GM23338 (cell line): ENCODE measurements around the gene SRGAP2. TPM values are rescaled to one million over a fixed set of nuclear protein-coding genes. Genes with fewer than 3 reads are reported as not detected.
"Not testable (repeated sequence)": the region's sequence is repeated elsewhere in the genome, so short reads cannot be mapped to it uniquely, and the experiment has no call there.

Experiments used
- ATAC-seq: fragments of 200-7000 bp; cut with Tn5 transposase; 3 replicates; pipeline ENCODE4 v1.9.1; 2020
- DNase-seq: peaks from one replicate; pipeline ENCODE4 v3.0.0-alpha.2; 2015; ENCODE audit warnings: low spot score
- H2AFZ ChIP-seq: fragments of 200-600 bp; sonication (generic); 2 replicates; pipeline ENCODE4 v1.8.0; 2016; ENCODE audit warnings: antibody characterized with exemption, mild to moderate bottlenecking, moderate library complexity
- H3F3A ChIP-seq: fragments of 200-600 bp; sonication (generic); replicated peaks from 2 replicates; pipeline ENCODE4 v1.8.0; 2017; ENCODE audit warnings: antibody characterized with exemption, mixed run types, low read depth
- H3K27ac ChIP-seq: fragments of 200-600 bp; sonication (generic); 2 replicates; pipeline ENCODE4 v1.6.1; 2016; ENCODE audit warnings: low read depth
- H3K27me3 ChIP-seq: fragments of 200-600 bp; sonication (generic); 2 replicates; pipeline ENCODE4 v1.8.0; 2016; ENCODE audit warnings: mild to moderate bottlenecking, mixed run types, moderate library complexity; ENCODE audit not compliant: insufficient read depth
- H3K36me3 ChIP-seq: fragments of 200-600 bp; sonication (generic); 2 replicates; pipeline ENCODE4 v1.8.0; 2016; ENCODE audit warnings: mild to moderate bottlenecking; ENCODE audit not compliant: insufficient read depth
- H3K4me1 ChIP-seq: fragments of 200-600 bp; sonication (generic); 2 replicates; pipeline ENCODE4 v1.8.0; 2016; ENCODE audit warnings: mild to moderate bottlenecking, moderate library complexity; ENCODE audit not compliant: insufficient read depth
- H3K4me2 ChIP-seq: fragments of 200-600 bp; sonication (generic); 2 replicates; pipeline ENCODE4 v1.7.1; 2017; ENCODE audit warnings: mixed run types
- H3K4me3 ChIP-seq: fragments of 200-600 bp; sonication (generic); 2 replicates; pipeline ENCODE4 v1.6.1; 2016; ENCODE audit warnings: mixed run types
- H3K79me2 ChIP-seq: fragments of 200-600 bp; sonication (generic); replicated peaks from 2 replicates; pipeline ENCODE4 v1.8.0; 2017; ENCODE audit warnings: mild to moderate bottlenecking; ENCODE audit not compliant: insufficient read depth
- H3K9me2 ChIP-seq: fragments of 200-600 bp; sonication (generic); 2 replicates; pipeline ENCODE4 v1.8.0; 2017; ENCODE audit not compliant: insufficient read depth
- H4K20me1 ChIP-seq: fragments of 200-600 bp; sonication (generic); replicated peaks from 2 replicates; pipeline ENCODE4 v1.8.0; 2017; ENCODE audit warnings: mild to moderate bottlenecking; ENCODE audit not compliant: insufficient read depth
- H3K27ac Mint-ChIP-seq: 2 replicates; pipeline ENCODE4 v1.8.0; 2020; ENCODE audit warnings: inconsistent platforms, mild to moderate bottlenecking, moderate library complexity, mixed read lengths
- H3K27me3 Mint-ChIP-seq: 3 replicates; pipeline ENCODE4 v1.8.0; 2022; ENCODE audit warnings: low read depth, mild to moderate bottlenecking, moderate library complexity, mixed read lengths, inconsistent platforms; ENCODE audit not compliant: insufficient read depth, poor library complexity
- H3K36me3 Mint-ChIP-seq: 3 replicates; pipeline ENCODE4 v1.8.0; 2021; ENCODE audit warnings: low read depth, mild to moderate bottlenecking, inconsistent platforms, moderate library complexity, mixed read lengths
- H3K4me1 Mint-ChIP-seq: 3 replicates; pipeline ENCODE4 v1.8.0; 2020; ENCODE audit warnings: mild to moderate bottlenecking, inconsistent platforms, mixed read lengths
- H3K4me3 Mint-ChIP-seq: 3 replicates; pipeline ENCODE4 v1.8.0; 2021; ENCODE audit warnings: moderate library complexity, mild to moderate bottlenecking, inconsistent platforms, mixed read lengths
- H3K9me3 Mint-ChIP-seq: 3 replicates; pipeline ENCODE4 v1.8.0; 2020; ENCODE audit warnings: moderate library complexity, mild to moderate bottlenecking, inconsistent platforms, mixed read lengths
- polyA plus RNA-seq: library from polyadenylated mRNA; unstranded; fragments of >200 nt; fragmentation: Nextera tagmentation; extraction: Ambion mirVana; gene quantifications from 2 replicates; pipeline ENCODE4 v1.2.1, GENCODE V29; 2016
- total RNA-seq: library from RNA; depleted of rRNA; stranded (reverse); fragments of >200 nt; shearing (Covaris generic); gene quantifications from 2 replicates; pipeline ENCODE4 v1.2.3, GENCODE V29; 2014

The SRGAP2 gene
- total and polyA plus RNA-seq, 2 experiments from 2014 or later: 41.4 to 77.8 TPM

DNA sequence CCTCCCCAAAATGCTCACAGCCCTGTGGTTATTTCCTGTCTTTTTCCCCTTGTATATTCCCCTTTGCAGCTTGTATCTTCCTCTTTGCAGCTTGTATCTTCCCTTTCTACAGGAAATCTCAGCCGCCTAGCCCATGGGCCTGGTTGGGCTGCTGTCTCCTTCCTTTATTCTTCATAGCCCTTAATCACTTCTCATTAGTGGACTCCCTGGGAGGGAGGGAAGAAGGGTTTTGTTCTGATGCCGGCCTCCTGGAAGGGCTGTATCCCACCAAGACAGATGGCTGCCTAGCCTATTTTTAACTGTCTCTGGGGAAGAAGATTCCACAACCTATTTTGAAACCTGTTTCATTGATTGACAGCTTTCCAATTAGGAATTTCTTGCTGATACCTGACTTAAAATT, 31.8 kb downstream of the SRGAP2 start:
- not testable (repeated sequence) for H3K27ac Mint-ChIP-seq, H3K9me2 ChIP-seq, H3K36me3 ChIP-seq, H3K27me3 Mint-ChIP-seq, H3K4me1 ChIP-seq, H3F3A ChIP-seq, H3K79me2 ChIP-seq, DNase-seq, H3K4me3 ChIP-seq, H3K4me3 Mint-ChIP-seq, H3K36me3 Mint-ChIP-seq, H3K4me1 Mint-ChIP-seq, H3K27ac ChIP-seq, H2AFZ ChIP-seq, H3K27me3 ChIP-seq, H3K9me3 Mint-ChIP-seq, H4K20me1 ChIP-seq, H3K4me2 ChIP-seq
- ATAC-seq: peak; percentile 73

DNA sequence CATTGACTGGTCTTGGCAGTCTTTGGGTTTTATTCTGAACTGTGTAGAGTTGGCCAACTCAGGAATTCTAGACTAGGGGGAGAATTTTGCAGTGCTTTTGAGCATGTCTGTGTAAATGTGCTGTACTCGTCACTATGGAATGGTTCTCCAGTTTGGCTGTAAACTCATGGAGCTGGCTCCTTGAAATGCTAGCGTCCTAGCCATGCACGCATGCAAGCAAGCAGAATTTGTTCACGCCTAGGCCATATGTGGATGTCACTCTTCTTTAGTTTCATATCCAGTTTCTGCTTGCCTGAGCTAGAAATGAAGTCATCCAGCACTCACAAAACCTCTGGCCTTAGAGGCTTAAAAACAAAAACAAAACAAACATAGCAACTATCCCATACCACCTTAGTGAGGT, 36.9 kb downstream of the SRGAP2 start:
- not testable (repeated sequence) for H2AFZ ChIP-seq, ATAC-seq, H3K36me3 Mint-ChIP-seq

DNA sequence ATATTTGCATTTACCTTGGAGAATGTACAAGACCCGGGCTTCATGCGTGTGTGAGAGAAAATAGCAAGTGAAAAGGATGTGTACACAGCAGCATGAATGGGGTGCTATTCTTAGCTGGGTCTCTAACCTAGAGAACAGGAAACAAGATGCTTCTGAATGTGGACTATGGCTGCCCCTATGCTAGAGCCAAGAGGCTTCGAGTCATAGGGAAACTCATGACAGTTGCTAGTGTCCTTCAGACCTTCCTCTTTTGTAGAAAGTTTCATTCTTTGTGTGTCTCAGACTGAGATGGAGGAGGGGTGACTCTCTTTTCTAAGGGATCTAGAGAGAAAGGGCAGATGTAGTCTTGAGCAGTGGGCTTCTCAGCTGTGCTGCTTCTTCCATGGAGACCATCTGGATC, 40.0 kb downstream of the SRGAP2 start:
- ATAC-seq, H3K4me1 Mint-ChIP-seq, H3K27me3 Mint-ChIP-seq, H3K27ac ChIP-seq, H2AFZ ChIP-seq, H3K36me3 ChIP-seq, H3K4me3 ChIP-seq, H3K27ac Mint-ChIP-seq, H3K27me3 ChIP-seq, H3K4me3 Mint-ChIP-seq, DNase-seq, H3K36me3 Mint-ChIP-seq, H3F3A ChIP-seq, H3K79me2 ChIP-seq, H3K9me3 Mint-ChIP-seq, H3K4me2 ChIP-seq, H4K20me1 ChIP-seq, H3K9me2 ChIP-seq, H3K4me1 ChIP-seq: not testable (repeated sequence)

More for the DNA sequence above, 36.9 kb downstream of the SRGAP2 start:
- H3K4me3 Mint-ChIP-seq, H3K4me1 Mint-ChIP-seq, H3K27ac ChIP-seq, H3K27me3 ChIP-seq, DNase-seq, H3K4me3 ChIP-seq, H3K9me2 ChIP-seq, H3K27me3 Mint-ChIP-seq, H4K20me1 ChIP-seq, H3K4me1 ChIP-seq, H3K27ac Mint-ChIP-seq, H3K36me3 ChIP-seq, H3K4me2 ChIP-seq, H3K9me3 Mint-ChIP-seq, H3K79me2 ChIP-seq, H3F3A ChIP-seq: not testable (repeated sequence)

DNA sequence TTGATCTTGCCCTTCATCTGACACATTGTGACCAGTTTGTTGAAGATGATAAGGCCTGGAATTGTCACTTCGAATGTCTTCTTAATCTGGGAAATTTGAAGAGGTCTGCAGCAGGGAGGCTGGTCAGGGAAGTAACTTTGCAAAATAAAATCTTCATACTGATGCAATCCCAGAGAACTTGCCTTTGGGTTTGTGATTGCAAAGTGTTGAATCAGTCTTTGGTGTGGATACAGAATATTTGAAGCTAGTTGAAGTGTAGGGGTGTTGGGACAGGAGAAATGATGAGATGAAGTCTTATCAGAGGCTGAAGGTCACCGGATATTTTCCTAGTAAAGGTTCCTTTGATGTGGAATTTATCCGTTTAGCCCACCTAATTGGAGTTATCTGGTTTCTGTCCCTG, 42.1 kb downstream of the SRGAP2 start:
- not testable (repeated sequence) for H3F3A ChIP-seq, H3K4me3 Mint-ChIP-seq, H2AFZ ChIP-seq, H3K79me2 ChIP-seq, H3K9me2 ChIP-seq, H3K4me1 ChIP-seq, H3K27me3 Mint-ChIP-seq, ATAC-seq, H3K4me3 ChIP-seq, H3K36me3 Mint-ChIP-seq, H3K27ac Mint-ChIP-seq, H3K9me3 Mint-ChIP-seq, H3K27ac ChIP-seq, DNase-seq, H3K36me3 ChIP-seq, H3K4me2 ChIP-seq, H3K4me1 Mint-ChIP-seq, H4K20me1 ChIP-seq, H3K27me3 ChIP-seq

DNA sequence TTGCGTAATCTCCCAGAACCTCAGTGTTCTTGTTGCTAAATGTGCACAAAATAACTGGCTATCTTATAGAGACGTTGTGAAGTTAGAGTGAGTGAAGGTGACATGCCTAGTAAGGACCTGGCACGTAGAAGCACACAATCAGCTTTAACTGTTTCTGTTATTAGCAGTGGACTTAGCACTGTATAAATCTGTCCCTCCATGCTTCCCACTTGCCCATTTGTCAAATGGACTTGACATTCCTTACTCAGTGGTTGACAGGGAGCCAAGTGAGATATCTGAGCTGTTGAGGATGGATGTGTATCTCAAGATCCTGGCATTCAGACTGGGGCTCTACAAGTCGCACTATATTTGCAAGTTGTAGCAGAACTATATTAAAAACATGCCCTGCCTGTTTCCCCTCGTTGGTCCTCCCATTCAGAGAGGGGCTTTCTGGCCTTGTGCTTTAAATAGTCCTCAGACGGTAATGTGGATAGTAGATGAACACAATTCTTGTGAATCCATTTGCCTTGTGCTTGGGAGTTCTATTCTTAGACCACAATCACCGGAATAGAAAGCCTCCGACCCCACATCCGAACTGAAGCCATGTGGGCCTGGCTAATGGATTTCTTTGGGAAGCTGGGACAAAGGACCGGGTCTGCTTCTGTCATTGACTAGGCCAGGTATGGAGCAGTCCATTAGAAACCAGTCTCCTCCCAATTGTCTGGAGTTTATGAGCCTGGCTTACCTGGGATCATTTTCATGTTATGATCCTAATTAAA, 43.0 kb downstream of the SRGAP2 start:
- H3K27me3 Mint-ChIP-seq, H3K9me3 Mint-ChIP-seq, H3K4me2 ChIP-seq, H3K4me3 ChIP-seq, H3K36me3 ChIP-seq, ATAC-seq, H3K9me2 ChIP-seq, H4K20me1 ChIP-seq, H3K4me1 ChIP-seq, H3K27ac Mint-ChIP-seq, H2AFZ ChIP-seq, DNase-seq, H3K4me1 Mint-ChIP-seq, H3K4me3 Mint-ChIP-seq, H3K27me3 ChIP-seq, H3K36me3 Mint-ChIP-seq, H3F3A ChIP-seq, H3K79me2 ChIP-seq, H3K27ac ChIP-seq: not testable (repeated sequence)

DNA sequence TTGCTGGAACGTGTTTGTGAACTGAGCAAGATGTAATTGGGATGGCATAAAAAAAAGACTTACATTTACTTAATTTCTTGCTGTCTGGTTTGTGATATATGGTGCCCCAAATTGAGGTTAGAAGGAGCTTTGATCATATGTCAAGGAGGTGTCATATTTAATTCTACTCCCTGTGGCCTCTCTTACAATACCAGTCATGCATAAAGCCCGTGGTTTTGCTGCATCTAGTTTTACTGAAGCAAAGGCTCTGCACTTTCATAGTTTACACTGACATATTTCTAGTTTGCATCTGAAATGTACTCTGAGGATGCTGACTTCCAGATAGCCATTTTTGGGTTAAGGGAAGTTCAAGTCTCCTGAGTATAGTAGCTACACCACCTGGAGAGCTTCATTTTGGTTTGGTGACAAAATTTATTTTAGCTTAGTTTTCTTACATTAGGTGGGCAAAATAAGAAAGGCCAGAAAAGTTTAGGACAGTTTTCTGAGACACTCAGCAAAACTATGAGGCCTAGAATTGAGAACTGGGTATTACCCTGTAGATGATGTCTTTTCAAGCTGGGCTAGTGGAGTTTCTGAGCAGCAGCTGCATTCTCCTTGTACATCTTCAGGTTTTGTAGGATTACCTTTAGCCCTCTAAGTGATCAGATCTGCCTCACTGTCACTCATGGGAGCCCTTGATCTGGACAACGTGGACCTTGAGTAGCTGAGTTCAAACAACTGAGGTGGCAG, 47.8 kb downstream of the SRGAP2 start:
- not testable (repeated sequence) for H3K27me3 Mint-ChIP-seq, H3F3A ChIP-seq, H3K36me3 Mint-ChIP-seq, ATAC-seq, H3K27ac Mint-ChIP-seq, H3K4me1 ChIP-seq, H3K4me2 ChIP-seq, H3K9me2 ChIP-seq, H3K36me3 ChIP-seq, H3K4me3 ChIP-seq, H3K4me1 Mint-ChIP-seq, H3K27me3 ChIP-seq, DNase-seq, H3K27ac ChIP-seq, H2AFZ ChIP-seq, H3K9me3 Mint-ChIP-seq, H4K20me1 ChIP-seq, H3K4me3 Mint-ChIP-seq, H3K79me2 ChIP-seq
